WTC11 (cell line): Measurements from ENCODE around the gene SPAG4. TPM values are rescaled to one million over a fixed set of nuclear protein-coding genes. Genes with fewer than 3 reads are reported as not detected.

ENCODE experiments used
- CBFB ChIP-seq: sonication (generic); formaldehyde crosslinking; IDR thresholded peaks from 2 replicates; pipeline ENCODE4 v1.8.1; 2022; ENCODE audit warnings: mild to moderate bottlenecking, low read depth, missing genetic modification reagents
- CREB1 ChIP-seq: sonication (generic); formaldehyde crosslinking; IDR thresholded peaks from 2 replicates; pipeline ENCODE4 v1.8.0; 2023; ENCODE audit warnings: mild to moderate bottlenecking, missing genetic modification reagents
- E2F4 ChIP-seq: sonication (generic); formaldehyde crosslinking; IDR thresholded peaks from 2 replicates; pipeline ENCODE4 v1.8.1; 2022; ENCODE audit warnings: low read depth, mild to moderate bottlenecking, moderate library complexity, missing genetic modification reagents, borderline replicate concordance
- FOXJ3 ChIP-seq: sonication (generic); formaldehyde crosslinking; IDR thresholded peaks from 2 replicates; pipeline ENCODE4 v1.9.0; 2021; ENCODE audit warnings: missing genetic modification reagents, mild to moderate bottlenecking, borderline replicate concordance
- FOXK1 ChIP-seq: sonication (generic); formaldehyde crosslinking; IDR thresholded peaks from 2 replicates; pipeline ENCODE4 v1.8.0; 2022; ENCODE audit warnings: mild to moderate bottlenecking, moderate library complexity, missing genetic modification reagents
- GABPB1 ChIP-seq: sonication (generic); formaldehyde crosslinking; IDR thresholded peaks from 2 replicates; pipeline ENCODE4 v1.8.1; 2023; ENCODE audit warnings: mild to moderate bottlenecking, missing genetic modification reagents
- GRHL2 ChIP-seq: fragments of 250-450 bp; sonication (Bioruptor Pico); IDR thresholded peaks from 2 replicates; pipeline ENCODE4 v1.8.0; 2022; ENCODE audit warnings: mild to moderate bottlenecking, moderate library complexity; ENCODE audit not compliant: insufficient replicate concordance, severe bottlenecking
- GTF2I ChIP-seq: fragments of 250-450 bp; sonication (Bioruptor Pico); conservative IDR thresholded peaks from 2 replicates; pipeline ENCODE4 v1.4.0; 2021; ENCODE audit warnings: mild to moderate bottlenecking
- IRF1 ChIP-seq: sonication (generic); formaldehyde crosslinking; IDR thresholded peaks from 2 replicates; pipeline ENCODE4 v1.8.0; 2023; ENCODE audit warnings: missing genetic modification reagents
- MLX ChIP-seq: sonication (generic); formaldehyde crosslinking; IDR thresholded peaks from 2 replicates; pipeline ENCODE4 v1.8.1; 2023; ENCODE audit warnings: mild to moderate bottlenecking, missing genetic modification reagents, moderate library complexity
- NFATC4 ChIP-seq: fragments of 250-450 bp; sonication (Bioruptor Pico); IDR thresholded peaks from 2 replicates; pipeline ENCODE4 v1.9.0; 2021; ENCODE audit warnings: mild to moderate bottlenecking
- NFE2L1 ChIP-seq: sonication (generic); formaldehyde crosslinking; IDR thresholded peaks from 2 replicates; pipeline ENCODE4 v1.8.1; 2023; ENCODE audit warnings: missing genetic modification reagents
- NFYB ChIP-seq: sonication (generic); formaldehyde crosslinking; conservative IDR thresholded peaks from 2 replicates; pipeline ENCODE4 v1.8.0; 2022; ENCODE audit warnings: low read depth, missing genetic modification reagents
- NR1H2 ChIP-seq: sonication (generic); formaldehyde crosslinking; IDR thresholded peaks from 2 replicates; pipeline ENCODE4 v1.9.0; 2021; ENCODE audit warnings: mild to moderate bottlenecking, moderate library complexity, missing genetic modification reagents
- SMAD3 ChIP-seq: sonication (generic); formaldehyde crosslinking; IDR thresholded peaks from 2 replicates; pipeline ENCODE4 v1.8.0; 2022; ENCODE audit warnings: missing genetic modification reagents, mild to moderate bottlenecking, borderline replicate concordance
- SP1 ChIP-seq: sonication (generic); formaldehyde crosslinking; conservative IDR thresholded peaks from 2 replicates; pipeline ENCODE4 v1.8.1; 2022; ENCODE audit warnings: missing genetic modification reagents
- ZBTB21 ChIP-seq: sonication (generic); formaldehyde crosslinking; IDR thresholded peaks from 2 replicates; pipeline ENCODE4 v1.8.1; 2023; ENCODE audit warnings: mild to moderate bottlenecking, missing genetic modification reagents, borderline replicate concordance
- ZBTB43 ChIP-seq: sonication (generic); formaldehyde crosslinking; IDR thresholded peaks from 2 replicates; pipeline ENCODE4 v1.8.1; 2023; ENCODE audit warnings: mild to moderate bottlenecking, missing genetic modification reagents
- ZNF232 ChIP-seq: sonication (generic); formaldehyde crosslinking; IDR thresholded peaks from 2 replicates; pipeline ENCODE4 v1.8.0; 2022; ENCODE audit warnings: mild to moderate bottlenecking, missing genetic modification reagents
- ZNF263 ChIP-seq: sonication (generic); formaldehyde crosslinking; IDR thresholded peaks from 2 replicates; pipeline ENCODE4 v1.8.1; 2022; ENCODE audit warnings: low read depth, mild to moderate bottlenecking, moderate library complexity, missing genetic modification reagents
- ZNF317 ChIP-seq: sonication (generic); formaldehyde crosslinking; IDR thresholded peaks from 2 replicates; pipeline ENCODE4 v1.8.1; 2023; ENCODE audit warnings: low read depth, mild to moderate bottlenecking, moderate library complexity, missing genetic modification reagents, borderline replicate concordance
- total RNA-seq: library from RNA; stranded (reverse); gene quantifications from 3 replicates; pipeline ENCODE4 v1.2.3, GENCODE V29; 2021
- TF ChIP-seq, protein P1 (sequence below): sonication (generic); formaldehyde crosslinking; IDR thresholded peaks from 2 replicates; pipeline ENCODE4 v1.8.1; 2023; ENCODE audit warnings: mild to moderate bottlenecking, missing genetic modification reagents, borderline replicate concordance
- TF ChIP-seq, protein P2 (sequence below): sonication (generic); formaldehyde crosslinking; IDR thresholded peaks from 2 replicates; pipeline ENCODE4 v1.8.0; 2022; ENCODE audit warnings: mild to moderate bottlenecking, missing genetic modification reagents
- TF ChIP-seq, protein P3 (sequence below): sonication (generic); formaldehyde crosslinking; IDR thresholded peaks from 2 replicates; pipeline ENCODE4 v1.8.1; 2023; ENCODE audit warnings: mild to moderate bottlenecking, missing genetic modification reagents
- TF ChIP-seq, protein P4 (sequence below): fragments of 250-450 bp; sonication (Bioruptor Pico); IDR thresholded peaks from 2 replicates; pipeline ENCODE4 v1.8.0; 2021; ENCODE audit warnings: mild to moderate bottlenecking
- TF ChIP-seq, protein P5 (sequence below): fragments of 250-450 bp; sonication (Bioruptor Pico); IDR thresholded peaks from 2 replicates; pipeline ENCODE4 v1.9.0; 2021; ENCODE audit warnings: mild to moderate bottlenecking

Gene SPAG4
- total RNA-seq, 1 experiment from 2014 or later = 3.5 TPM

GRCh38 chr20:35600993-35601973 lies 14.3 kb upstream of the SPAG4 start (continued):
- TF ChIP-seq, protein P1, sequence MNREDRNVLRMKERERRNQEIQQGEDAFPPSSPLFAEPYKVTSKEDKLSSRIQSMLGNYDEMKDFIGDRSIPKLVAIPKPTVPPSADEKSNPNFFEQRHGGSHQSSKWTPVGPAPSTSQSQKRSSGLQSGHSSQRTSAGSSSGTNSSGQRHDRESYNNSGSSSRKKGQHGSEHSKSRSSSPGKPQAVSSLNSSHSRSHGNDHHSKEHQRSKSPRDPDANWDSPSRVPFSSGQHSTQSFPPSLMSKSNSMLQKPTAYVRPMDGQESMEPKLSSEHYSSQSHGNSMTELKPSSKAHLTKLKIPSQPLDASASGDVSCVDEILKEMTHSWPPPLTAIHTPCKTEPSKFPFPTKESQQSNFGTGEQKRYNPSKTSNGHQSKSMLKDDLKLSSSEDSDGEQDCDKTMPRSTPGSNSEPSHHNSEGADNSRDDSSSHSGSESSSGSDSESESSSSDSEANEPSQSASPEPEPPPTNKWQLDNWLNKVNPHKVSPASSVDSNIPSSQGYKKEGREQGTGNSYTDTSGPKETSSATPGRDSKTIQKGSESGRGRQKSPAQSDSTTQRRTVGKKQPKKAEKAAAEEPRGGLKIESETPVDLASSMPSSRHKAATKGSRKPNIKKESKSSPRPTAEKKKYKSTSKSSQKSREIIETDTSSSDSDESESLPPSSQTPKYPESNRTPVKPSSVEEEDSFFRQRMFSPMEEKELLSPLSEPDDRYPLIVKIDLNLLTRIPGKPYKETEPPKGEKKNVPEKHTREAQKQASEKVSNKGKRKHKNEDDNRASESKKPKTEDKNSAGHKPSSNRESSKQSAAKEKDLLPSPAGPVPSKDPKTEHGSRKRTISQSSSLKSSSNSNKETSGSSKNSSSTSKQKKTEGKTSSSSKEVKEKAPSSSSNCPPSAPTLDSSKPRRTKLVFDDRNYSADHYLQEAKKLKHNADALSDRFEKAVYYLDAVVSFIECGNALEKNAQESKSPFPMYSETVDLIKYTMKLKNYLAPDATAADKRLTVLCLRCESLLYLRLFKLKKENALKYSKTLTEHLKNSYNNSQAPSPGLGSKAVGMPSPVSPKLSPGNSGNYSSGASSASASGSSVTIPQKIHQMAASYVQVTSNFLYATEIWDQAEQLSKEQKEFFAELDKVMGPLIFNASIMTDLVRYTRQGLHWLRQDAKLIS = no peak; the same call in 1 of the 2 replicates
- TF ChIP-seq SP1 = peak; percentile 86
- TF ChIP-seq MLX (CRISPR knock-in tag) = peak; percentile 82
- no peak for TF ChIP-seq GRHL2 (CRISPR knock-in tag)
- TF ChIP-seq ZNF263 (CRISPR knock-in tag) = peak; percentile 76; the same call in 1 of the 2 replicates
- TF ChIP-seq ZBTB43 (CRISPR knock-in tag) = peak; percentile 99
- peak; percentile 99 for TF ChIP-seq NFE2L1
- TF ChIP-seq NR1H2 (CRISPR knock-in tag) = peak; percentile 96
- TF ChIP-seq SMAD3 = peak; percentile 99
- TF ChIP-seq, protein P2, sequence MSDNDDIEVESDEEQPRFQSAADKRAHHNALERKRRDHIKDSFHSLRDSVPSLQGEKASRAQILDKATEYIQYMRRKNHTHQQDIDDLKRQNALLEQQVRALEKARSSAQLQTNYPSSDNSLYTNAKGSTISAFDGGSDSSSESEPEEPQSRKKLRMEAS = peak; percentile 99
- TF ChIP-seq, protein P3, sequence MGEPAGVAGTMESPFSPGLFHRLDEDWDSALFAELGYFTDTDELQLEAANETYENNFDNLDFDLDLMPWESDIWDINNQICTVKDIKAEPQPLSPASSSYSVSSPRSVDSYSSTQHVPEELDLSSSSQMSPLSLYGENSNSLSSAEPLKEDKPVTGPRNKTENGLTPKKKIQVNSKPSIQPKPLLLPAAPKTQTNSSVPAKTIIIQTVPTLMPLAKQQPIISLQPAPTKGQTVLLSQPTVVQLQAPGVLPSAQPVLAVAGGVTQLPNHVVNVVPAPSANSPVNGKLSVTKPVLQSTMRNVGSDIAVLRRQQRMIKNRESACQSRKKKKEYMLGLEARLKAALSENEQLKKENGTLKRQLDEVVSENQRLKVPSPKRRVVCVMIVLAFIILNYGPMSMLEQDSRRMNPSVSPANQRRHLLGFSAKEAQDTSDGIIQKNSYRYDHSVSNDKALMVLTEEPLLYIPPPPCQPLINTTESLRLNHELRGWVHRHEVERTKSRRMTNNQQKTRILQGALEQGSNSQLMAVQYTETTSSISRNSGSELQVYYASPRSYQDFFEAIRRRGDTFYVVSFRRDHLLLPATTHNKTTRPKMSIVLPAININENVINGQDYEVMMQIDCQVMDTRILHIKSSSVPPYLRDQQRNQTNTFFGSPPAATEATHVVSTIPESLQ (CRISPR knock-in tag) = no peak
- TF ChIP-seq, protein P4, sequence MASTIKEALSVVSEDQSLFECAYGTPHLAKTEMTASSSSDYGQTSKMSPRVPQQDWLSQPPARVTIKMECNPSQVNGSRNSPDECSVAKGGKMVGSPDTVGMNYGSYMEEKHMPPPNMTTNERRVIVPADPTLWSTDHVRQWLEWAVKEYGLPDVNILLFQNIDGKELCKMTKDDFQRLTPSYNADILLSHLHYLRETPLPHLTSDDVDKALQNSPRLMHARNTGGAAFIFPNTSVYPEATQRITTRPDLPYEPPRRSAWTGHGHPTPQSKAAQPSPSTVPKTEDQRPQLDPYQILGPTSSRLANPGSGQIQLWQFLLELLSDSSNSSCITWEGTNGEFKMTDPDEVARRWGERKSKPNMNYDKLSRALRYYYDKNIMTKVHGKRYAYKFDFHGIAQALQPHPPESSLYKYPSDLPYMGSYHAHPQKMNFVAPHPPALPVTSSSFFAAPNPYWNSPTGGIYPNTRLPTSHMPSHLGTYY (CRISPR knock-in tag) = no peak
- TF ChIP-seq, protein P5, sequence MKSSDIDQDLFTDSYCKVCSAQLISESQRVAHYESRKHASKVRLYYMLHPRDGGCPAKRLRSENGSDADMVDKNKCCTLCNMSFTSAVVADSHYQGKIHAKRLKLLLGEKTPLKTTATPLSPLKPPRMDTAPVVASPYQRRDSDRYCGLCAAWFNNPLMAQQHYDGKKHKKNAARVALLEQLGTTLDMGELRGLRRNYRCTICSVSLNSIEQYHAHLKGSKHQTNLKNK = no peak
- TF ChIP-seq E2F4 = peak; percentile 96
- TF ChIP-seq CREB1 (CRISPR knock-in tag) = peak; percentile 97
- TF ChIP-seq ZNF317 (CRISPR knock-in tag) = 0 out of 2 replicates have a peak, but pooled peaks have one; percentile 71
- TF ChIP-seq ZBTB21 (CRISPR knock-in tag) = peak; percentile 94
- peak; percentile 98 for TF ChIP-seq ZNF232
- peak; percentile 65 for TF ChIP-seq NFYB
- no peak for TF ChIP-seq CBFB
- TF ChIP-seq FOXK1 (CRISPR knock-in tag) = peak; percentile 98
- TF ChIP-seq GTF2I (CRISPR knock-in tag) = no peak
- TF ChIP-seq GABPB1 = peak; percentile 54; the same call in 1 of the 2 replicates
- TF ChIP-seq IRF1 (CRISPR knock-in tag) = peak; percentile 98
- TF ChIP-seq NFATC4 = no peak
- TF ChIP-seq FOXJ3 = peak; percentile 84; the same call in 1 of the 2 replicates
